ENCODE data around the gene ATF7IP2.

GRCh38 chr16:10530685-10531084, 144.8 kb downstream of the ATF7IP2 start:
- no peak for TF ChIP-seq CTCF (conservative IDR thresholded peaks at IDR 0.05; ENCODE audit: low read length)
- no peak for TF ChIP-seq EZH2phosphoT487 (IDR thresholded peaks at IDR 0.05; ENCODE audit: borderline replicate concordance, low read depth, low read length)
